CD4-positive, alpha-beta T cell treated with Interleukin-6 for 4 hours (primary cell): Measurements from ENCODE around the gene DCANP1.

Experiments
- DNase-seq: peaks from one replicate; pipeline ENCODE4 v3.0.0-alpha.2; 2020; ENCODE audit warnings: mixed read lengths

Gene DCANP1

GRCh38 chr5:135440916-135441315 lies 6.2 kb downstream of the DCANP1 start:
- no peak for DNase-seq

- no peak for DNase-seq
These were observed 7.6 kb downstream of the DCANP1 start for GRCh38 chr5:135439231-135440205.

- DNase-seq, result no peak
These were observed 8.4 kb downstream of the DCANP1 start for GRCh38 chr5:135438636-135439221.

- DNase-seq, result no peak
These were observed 9.2 kb downstream of the DCANP1 start for GRCh38 chr5:135437796-135438560.

- no peak for DNase-seq
These were observed 9.7 kb downstream of the DCANP1 start for GRCh38 chr5:135437422-135437795.

GRCh38 chr5:135436951-135437418 lies 10.2 kb downstream of the DCANP1 start:
- no peak for DNase-seq

GRCh38 chr5:135435467-135436330 lies 11.4 kb downstream of the DCANP1 start:
- no peak for DNase-seq

GRCh38 chr5:135434591-135435466 lies 12.3 kb downstream of the DCANP1 start:
- DNase-seq, result no peak

GRCh38 chr5:135433681-135434426 lies 13.3 kb downstream of the DCANP1 start:
- no peak for DNase-seq

- DNase-seq, result no peak
These were observed 15.0 kb downstream of the DCANP1 start for GRCh38 chr5:135432113-135432512.

- no peak for DNase-seq
These were observed 17.1 kb downstream of the DCANP1 start for GRCh38 chr5:135430135-135430437.

- DNase-seq, result no peak
These were observed 17.6 kb downstream of the DCANP1 start for GRCh38 chr5:135429301-135430134.

GRCh38 chr5:135428586-135428985 lies 18.6 kb downstream of the DCANP1 start:
- no peak for DNase-seq

GRCh38 chr5:135426102-135427082 lies 20.8 kb downstream of the DCANP1 start:
- peak; percentile 29 for DNase-seq

- DNase-seq, result no peak
These were observed 21.5 kb downstream of the DCANP1 start for GRCh38 chr5:135425641-135426040.

- no peak for DNase-seq
These were observed 23.3 kb downstream of the DCANP1 start for GRCh38 chr5:135423846-135424168.

GRCh38 chr5:135423146-135423845 lies 23.9 kb downstream of the DCANP1 start:
- no peak for DNase-seq

- no peak for DNase-seq
These were observed 24.7 kb downstream of the DCANP1 start for GRCh38 chr5:135422419-135422818.
